ENCODE data around the gene PINLYP.

Gene PINLYP

GRCh38 chr19:43561139-43561970 lies 14.2 kb upstream of the PINLYP start:
- TF ChIP-seq ZFX (IDR thresholded peaks at IDR 0.05; ENCODE audit: borderline replicate concordance) = no peak
- TF ChIP-seq CTCF (IDR thresholded peaks at IDR 0.05) = no peak
- H3K27ac ChIP-seq = no peak overlapping the region

DNA sequence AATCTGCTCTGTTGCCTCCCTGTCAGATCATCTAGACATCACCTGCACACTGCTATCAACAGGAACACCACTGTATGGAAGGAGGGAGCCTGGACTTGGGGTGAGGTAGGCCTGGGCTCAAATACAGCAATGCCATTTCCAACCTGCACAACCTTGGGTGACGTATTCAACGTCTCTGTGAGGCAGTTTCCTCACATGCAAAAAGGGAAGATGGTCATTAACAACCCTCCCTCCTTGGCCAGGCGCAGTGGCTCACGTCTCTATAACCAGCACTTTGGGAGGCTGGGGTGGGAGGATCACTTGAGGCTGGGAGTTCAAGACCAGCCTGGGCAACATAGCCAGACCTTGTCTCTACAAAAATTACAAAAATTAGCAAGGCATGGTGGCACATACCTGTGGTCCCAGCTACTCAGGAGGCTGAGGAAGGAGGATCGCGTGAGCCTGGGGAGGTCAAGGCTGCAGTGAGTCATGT lies 13.3 kb upstream of the PINLYP start:
- no peak overlapping the region for H3K27ac ChIP-seq

GRCh38 chr19:43562698-43563241 lies 12.8 kb upstream of the PINLYP start:
- no peak overlapping the region for H3K27ac ChIP-seq
- TF ChIP-seq ZFX (IDR thresholded peaks at IDR 0.05; ENCODE audit: borderline replicate concordance) (no peak), CTCF (IDR thresholded peaks at IDR 0.05) (no peak)

More for the DNA sequence above, 13.3 kb upstream of the PINLYP start:
- TF ChIP-seq CTCF (IDR thresholded peaks at IDR 0.05) (no peak), ZFX (IDR thresholded peaks at IDR 0.05; ENCODE audit: borderline replicate concordance) (no peak)

GRCh38 chr19:43563816-43564457 lies 11.7 kb upstream of the PINLYP start:
- no peak overlapping the region for H3K27ac ChIP-seq
- no peak for TF ChIP-seq CTCF (IDR thresholded peaks at IDR 0.05)
- no peak for TF ChIP-seq ZFX (IDR thresholded peaks at IDR 0.05; ENCODE audit: borderline replicate concordance)

DNA sequence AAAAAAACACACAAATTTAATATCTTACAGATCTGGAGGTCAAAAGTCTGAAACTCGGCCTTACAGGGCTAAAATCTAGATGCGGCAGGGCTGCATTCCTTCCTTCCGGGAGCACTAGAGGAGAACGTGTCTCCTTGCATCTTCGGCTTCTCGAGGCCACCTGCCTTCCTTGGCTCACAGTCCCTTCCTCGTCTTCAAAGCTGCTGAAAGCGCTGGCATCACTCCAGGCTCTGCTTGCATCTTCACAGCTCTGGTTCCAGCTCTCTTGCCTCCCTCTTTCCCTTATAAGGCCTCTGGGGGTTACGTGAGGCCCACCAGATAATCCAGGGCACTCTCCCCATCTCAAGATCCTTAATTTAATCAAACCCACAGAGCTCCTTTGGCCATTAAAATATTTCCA lies 10.8 kb upstream of the PINLYP start:
- H3K27ac ChIP-seq = no peak overlapping the region
- no peak for TF ChIP-seq ZFX (IDR thresholded peaks at IDR 0.05; ENCODE audit: borderline replicate concordance)

DNA sequence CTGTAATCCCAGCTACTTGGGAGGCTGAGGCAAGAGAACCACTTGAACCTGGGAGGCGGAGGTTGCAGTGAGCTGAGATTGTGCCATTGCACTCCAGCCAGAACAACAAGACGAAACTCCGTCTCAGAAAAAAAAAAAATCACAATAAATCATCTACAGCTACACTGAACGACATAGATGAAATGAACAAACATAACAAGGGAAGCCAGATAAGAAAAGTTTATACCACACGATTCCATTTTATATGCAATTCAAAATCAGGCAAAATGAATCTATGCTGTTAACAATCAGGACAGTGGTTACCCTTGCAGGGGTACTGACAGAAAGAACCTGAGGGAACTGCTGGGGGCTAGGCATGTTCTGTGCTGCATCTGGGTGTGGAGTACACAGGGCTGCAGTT lies 5.9 kb upstream of the PINLYP start:
- no peak overlapping the region for H3K27ac ChIP-seq
- TF ChIP-seq CTCF (IDR thresholded peaks at IDR 0.05) (no peak), ZFX (IDR thresholded peaks at IDR 0.05; ENCODE audit: borderline replicate concordance) (no peak)

- no peak overlapping the region for H3K27ac ChIP-seq
Observed at GRCh38 chr19:43570174-43570791, 5.3 kb upstream of the PINLYP start.

More at GRCh38 chr19:43570174-43570791, 5.3 kb upstream of the PINLYP start:
- TF ChIP-seq CTCF (IDR thresholded peaks at IDR 0.05) (no peak), ZFX (IDR thresholded peaks at IDR 0.05; ENCODE audit: borderline replicate concordance) (no peak)
